ENCODE data around the gene HIVEP3. TPM values are rescaled to one million over a fixed set of nuclear protein-coding genes. Genes with fewer than 3 reads are reported as not detected.

Gene HIVEP3
- total RNA-seq, 1 donor from 2014 or later, result 2.0 TPM

- no peak for DNase-seq (ENCODE audit: low read depth)
Observed at GRCh38 chr1:41813755-41814745, 104.7 kb downstream of the HIVEP3 start.

- no peak for DNase-seq (ENCODE audit: low read depth)
Observed at GRCh38 chr1:41813226-41813625, 105.5 kb downstream of the HIVEP3 start.

- peak; percentile 34 for DNase-seq (ENCODE audit: low read depth)
Observed at GRCh38 chr1:41812453-41812852, 106.3 kb downstream of the HIVEP3 start.

GRCh38 chr1:41812051-41812450 lies 106.7 kb downstream of the HIVEP3 start:
- DNase-seq (ENCODE audit: low read depth), result peak; percentile 54

GRCh38 chr1:41811051-41811795 lies 107.5 kb downstream of the HIVEP3 start:
- DNase-seq (ENCODE audit: low read depth), result no peak

GRCh38 chr1:41810446-41810845 lies 108.3 kb downstream of the HIVEP3 start:
- peak; percentile 72 for DNase-seq (ENCODE audit: low read depth)

- no peak for DNase-seq (ENCODE audit: low read depth)
Observed at GRCh38 chr1:41809692-41810091, 109.0 kb downstream of the HIVEP3 start.

GRCh38 chr1:41807390-41807789 lies 111.3 kb downstream of the HIVEP3 start:
- DNase-seq (ENCODE audit: low read depth), result no peak

- DNase-seq (ENCODE audit: low read depth), result no peak
Observed at GRCh38 chr1:41806472-41807155, 112.1 kb downstream of the HIVEP3 start.

GRCh38 chr1:41805771-41806471 lies 112.8 kb downstream of the HIVEP3 start:
- no peak for DNase-seq (ENCODE audit: low read depth)

GRCh38 chr1:41804176-41804575 lies 114.5 kb downstream of the HIVEP3 start:
- DNase-seq (ENCODE audit: low read depth), result no peak

- DNase-seq (ENCODE audit: low read depth), result no peak
Observed at GRCh38 chr1:41803656-41804055, 115.1 kb downstream of the HIVEP3 start.

GRCh38 chr1:41802532-41803501 lies 115.9 kb downstream of the HIVEP3 start:
- peak; percentile 51 for DNase-seq (ENCODE audit: low read depth)

- DNase-seq (ENCODE audit: low read depth), result no peak
Observed at GRCh38 chr1:41800311-41800829, 118.4 kb downstream of the HIVEP3 start.

- no peak for DNase-seq (ENCODE audit: low read depth)
Observed at GRCh38 chr1:41799723-41800122, 119.0 kb downstream of the HIVEP3 start.

GRCh38 chr1:41799205-41799604 lies 119.5 kb downstream of the HIVEP3 start:
- no peak for DNase-seq (ENCODE audit: low read depth)

- DNase-seq (ENCODE audit: low read depth), result peak; percentile 73
Observed at GRCh38 chr1:41795205-41795762, 123.4 kb downstream of the HIVEP3 start.

- no peak for DNase-seq (ENCODE audit: low read depth)
Observed at GRCh38 chr1:41794031-41794430, 124.7 kb downstream of the HIVEP3 start.

- DNase-seq (ENCODE audit: low read depth), result peak; percentile 72
Observed at GRCh38 chr1:41792485-41792770, 126.3 kb downstream of the HIVEP3 start.

Measured in myocyte (in vitro differentiated cells).